ENCODE results near the gene KCNJ16. TPM values are rescaled to one million over a fixed set of nuclear protein-coding genes. Genes with fewer than 3 reads are reported as not detected.

The KCNJ16 gene
- total RNA-seq, 1 experiment from 2014 or later: not detected

DNA sequence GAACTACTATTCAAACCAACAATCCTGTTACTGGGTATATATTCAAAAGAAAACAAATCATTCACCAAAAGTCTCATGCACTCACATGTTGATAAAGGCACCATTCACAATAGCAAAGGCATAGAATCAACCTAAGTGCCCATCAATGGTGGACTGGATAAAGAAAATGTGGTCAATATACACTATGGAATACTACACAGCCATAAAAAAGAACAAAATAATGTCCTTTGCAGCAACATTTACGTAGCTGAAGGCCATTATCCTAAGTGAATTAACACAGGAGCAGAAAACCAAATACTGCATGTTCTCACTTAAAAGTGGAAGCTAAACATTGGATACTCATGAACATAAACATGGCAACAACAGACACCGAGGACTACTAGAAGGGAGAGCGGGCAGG, 41.9 kb downstream of the KCNJ16 start:
- no peaks in the 10 kb centered on the region for H3K4me1 ChIP-seq (ENCODE audit: control insufficient read depth, insufficient read depth, low read length)
- no peak overlapping the region for H3K4me3 ChIP-seq (ENCODE audit: low read depth in 2 of 2, low read length in 2 of 2)
- H3K36me3 ChIP-seq (ENCODE audit: control insufficient read depth, insufficient read depth, low read length): no peaks in the 10 kb centered on the region
- BruUV-seq (replicated peaks): no TSS peak
- H3K27me3 ChIP-seq (ENCODE audit: control insufficient read depth, insufficient read depth, low read length): no peaks in the 10 kb centered on the region
- H3K9me3 ChIP-seq (ENCODE audit: control insufficient read depth, insufficient read depth, low read depth, low read length): no peaks in the 10 kb centered on the region
- ChIA-PET CTCF (no interaction called here), POLR2A (no interaction called here)
- no peak for ATAC-seq
- intact Hi-C loops (cut with micrococcal nuclease; ENCODE audit: unreplicated experiment): no loop called here
- TF ChIP-seq POLR2AphosphoS5 (IDR thresholded peaks at IDR 0.05; ENCODE audit: low read depth, low read length): no peak
- TF ChIP-seq TCF7L2 (IDR thresholded peaks at IDR 0.05; ENCODE audit: low read depth, low read length): no peak
- TF ChIP-seq, protein P1, sequence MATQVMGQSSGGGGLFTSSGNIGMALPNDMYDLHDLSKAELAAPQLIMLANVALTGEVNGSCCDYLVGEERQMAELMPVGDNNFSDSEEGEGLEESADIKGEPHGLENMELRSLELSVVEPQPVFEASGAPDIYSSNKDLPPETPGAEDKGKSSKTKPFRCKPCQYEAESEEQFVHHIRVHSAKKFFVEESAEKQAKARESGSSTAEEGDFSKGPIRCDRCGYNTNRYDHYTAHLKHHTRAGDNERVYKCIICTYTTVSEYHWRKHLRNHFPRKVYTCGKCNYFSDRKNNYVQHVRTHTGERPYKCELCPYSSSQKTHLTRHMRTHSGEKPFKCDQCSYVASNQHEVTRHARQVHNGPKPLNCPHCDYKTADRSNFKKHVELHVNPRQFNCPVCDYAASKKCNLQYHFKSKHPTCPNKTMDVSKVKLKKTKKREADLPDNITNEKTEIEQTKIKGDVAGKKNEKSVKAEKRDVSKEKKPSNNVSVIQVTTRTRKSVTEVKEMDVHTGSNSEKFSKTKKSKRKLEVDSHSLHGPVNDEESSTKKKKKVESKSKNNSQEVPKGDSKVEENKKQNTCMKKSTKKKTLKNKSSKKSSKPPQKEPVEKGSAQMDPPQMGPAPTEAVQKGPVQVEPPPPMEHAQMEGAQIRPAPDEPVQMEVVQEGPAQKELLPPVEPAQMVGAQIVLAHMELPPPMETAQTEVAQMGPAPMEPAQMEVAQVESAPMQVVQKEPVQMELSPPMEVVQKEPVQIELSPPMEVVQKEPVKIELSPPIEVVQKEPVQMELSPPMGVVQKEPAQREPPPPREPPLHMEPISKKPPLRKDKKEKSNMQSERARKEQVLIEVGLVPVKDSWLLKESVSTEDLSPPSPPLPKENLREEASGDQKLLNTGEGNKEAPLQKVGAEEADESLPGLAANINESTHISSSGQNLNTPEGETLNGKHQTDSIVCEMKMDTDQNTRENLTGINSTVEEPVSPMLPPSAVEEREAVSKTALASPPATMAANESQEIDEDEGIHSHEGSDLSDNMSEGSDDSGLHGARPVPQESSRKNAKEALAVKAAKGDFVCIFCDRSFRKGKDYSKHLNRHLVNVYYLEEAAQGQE (IDR thresholded peaks at IDR 0.05; ENCODE audit: insufficient read depth in 1 of 2, low read depth in 2 of 2, low read length in 1 of 2): no peak
- TF ChIP-seq, protein P2, sequence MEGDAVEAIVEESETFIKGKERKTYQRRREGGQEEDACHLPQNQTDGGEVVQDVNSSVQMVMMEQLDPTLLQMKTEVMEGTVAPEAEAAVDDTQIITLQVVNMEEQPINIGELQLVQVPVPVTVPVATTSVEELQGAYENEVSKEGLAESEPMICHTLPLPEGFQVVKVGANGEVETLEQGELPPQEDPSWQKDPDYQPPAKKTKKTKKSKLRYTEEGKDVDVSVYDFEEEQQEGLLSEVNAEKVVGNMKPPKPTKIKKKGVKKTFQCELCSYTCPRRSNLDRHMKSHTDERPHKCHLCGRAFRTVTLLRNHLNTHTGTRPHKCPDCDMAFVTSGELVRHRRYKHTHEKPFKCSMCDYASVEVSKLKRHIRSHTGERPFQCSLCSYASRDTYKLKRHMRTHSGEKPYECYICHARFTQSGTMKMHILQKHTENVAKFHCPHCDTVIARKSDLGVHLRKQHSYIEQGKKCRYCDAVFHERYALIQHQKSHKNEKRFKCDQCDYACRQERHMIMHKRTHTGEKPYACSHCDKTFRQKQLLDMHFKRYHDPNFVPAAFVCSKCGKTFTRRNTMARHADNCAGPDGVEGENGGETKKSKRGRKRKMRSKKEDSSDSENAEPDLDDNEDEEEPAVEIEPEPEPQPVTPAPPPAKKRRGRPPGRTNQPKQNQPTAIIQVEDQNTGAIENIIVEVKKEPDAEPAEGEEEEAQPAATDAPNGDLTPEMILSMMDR (IDR thresholded peaks at IDR 0.05): no peak
- TF ChIP-seq SIN3A (IDR thresholded peaks at IDR 0.05; ENCODE audit: borderline replicate concordance, insufficient read depth, low read depth, low read length): no peak
- DNase-seq (ENCODE audit: low read depth, low spot score): no peak
- no peak overlapping the region for H3K27ac ChIP-seq (ENCODE audit: low read length)
- in situ Hi-C loops (cut with HindIII; ENCODE audit: low pct_unique_long_range_greater_than_20kb, low sequenced_read_pairs): no loop called here

DNA sequence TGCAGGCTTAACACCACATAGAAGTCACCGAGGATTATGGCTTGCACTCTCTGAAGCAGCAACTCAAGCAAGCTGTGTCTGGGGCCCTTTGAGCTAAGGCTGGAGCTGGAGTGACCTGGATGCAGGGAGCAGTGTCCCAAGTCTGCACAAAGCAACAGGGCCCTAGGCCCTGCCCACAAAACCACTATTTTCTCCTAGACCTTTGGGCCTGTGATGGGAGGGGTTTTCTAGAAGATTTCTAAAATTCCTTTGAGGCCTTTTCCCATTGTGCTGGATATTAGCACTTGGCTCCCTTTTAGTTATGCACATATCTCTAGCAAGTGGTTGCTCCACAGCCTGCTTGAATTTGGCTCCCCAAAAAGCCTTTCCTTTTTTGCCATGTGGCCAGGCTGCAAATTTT, 44.5 kb downstream of the KCNJ16 start:
- H3K27ac ChIP-seq (ENCODE audit: low read length): no peak overlapping the region
- no peaks in the 10 kb centered on the region for H3K36me3 ChIP-seq (ENCODE audit: control insufficient read depth, insufficient read depth, low read length)
- TF ChIP-seq, protein P2 (IDR thresholded peaks at IDR 0.05): no peak
- TF ChIP-seq, protein P1 (IDR thresholded peaks at IDR 0.05; ENCODE audit: insufficient read depth in 1 of 2, low read depth in 2 of 2, low read length in 1 of 2): no peak
- TF ChIP-seq SIN3A (IDR thresholded peaks at IDR 0.05; ENCODE audit: borderline replicate concordance, insufficient read depth, low read depth, low read length) (no peak), TCF7L2 (IDR thresholded peaks at IDR 0.05; ENCODE audit: low read depth, low read length) (no peak), POLR2AphosphoS5 (IDR thresholded peaks at IDR 0.05; ENCODE audit: low read depth, low read length) (no peak)
- intact Hi-C loops (cut with micrococcal nuclease; ENCODE audit: unreplicated experiment) (no loop called here), in situ Hi-C loops (cut with HindIII; ENCODE audit: low pct_unique_long_range_greater_than_20kb, low sequenced_read_pairs) (no loop called here)
- H3K27me3 ChIP-seq (ENCODE audit: control insufficient read depth, insufficient read depth, low read length): no peaks in the 10 kb centered on the region
- ATAC-seq (no peak), DNase-seq (ENCODE audit: low read depth, low spot score) (no peak)
- ChIA-PET CTCF (no interaction called here), POLR2A (no interaction called here)
- BruUV-seq (replicated peaks): no TSS peak
- H3K4me1 ChIP-seq (ENCODE audit: control insufficient read depth, insufficient read depth, low read length): no peaks in the 10 kb centered on the region
- no peak overlapping the region for H3K4me3 ChIP-seq (ENCODE audit: low read depth in 2 of 2, low read length in 2 of 2)
- H3K9me3 ChIP-seq (ENCODE audit: control insufficient read depth, insufficient read depth, low read depth, low read length): no peaks in the 10 kb centered on the region
